GM19452 (cell line): ENCODE data around the gene DMGDH.
A peak's percentile ranks its signal among the peaks of the same experiment; 100 is the strongest.

Source experiments
- ATAC-seq: cut with Tn5 transposase; IDR thresholded peaks from one replicate; pipeline ENCODE4 v1.9.1; 2021; ENCODE audit not compliant: unreplicated experiment

DMGDH gene

GRCh38 chr5:78979909-78980308, 89.6 kb downstream of the DMGDH start:
- no peak for ATAC-seq

DNA sequence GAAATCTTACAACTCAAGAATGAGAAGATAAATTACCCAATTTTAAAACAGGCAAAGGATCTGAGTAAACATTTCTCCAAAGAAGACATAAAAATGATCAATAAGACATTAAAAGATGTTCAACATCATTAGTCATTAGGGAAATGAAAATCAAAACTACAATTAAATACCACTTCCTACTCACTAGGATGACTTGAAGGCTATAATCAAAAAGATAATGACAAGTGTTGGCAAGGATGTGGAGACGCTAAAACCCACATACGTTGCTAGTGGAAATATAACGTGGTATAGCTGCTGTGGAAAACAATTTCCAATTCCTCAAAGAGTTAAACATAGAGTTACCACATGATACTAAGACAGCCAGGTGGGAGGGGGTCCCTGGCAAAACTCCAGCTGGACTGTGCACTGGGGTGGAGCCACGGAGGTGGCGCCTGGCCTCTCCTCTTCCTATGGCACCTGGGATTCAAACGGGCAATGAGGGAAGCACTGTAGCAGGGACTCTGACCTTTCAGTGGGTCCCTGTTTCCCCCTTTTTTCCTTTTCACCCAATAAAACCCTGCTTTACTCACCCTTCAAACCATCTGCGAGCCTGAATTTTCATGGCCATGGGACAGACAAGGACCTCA, 90.2 kb downstream of the DMGDH start:
- no peak for ATAC-seq

GRCh38 chr5:78975035-78975434, 94.4 kb downstream of the DMGDH start:
- no peak for ATAC-seq

GRCh38 chr5:78974601-78975000, 94.9 kb downstream of the DMGDH start:
- no peak for ATAC-seq

DNA sequence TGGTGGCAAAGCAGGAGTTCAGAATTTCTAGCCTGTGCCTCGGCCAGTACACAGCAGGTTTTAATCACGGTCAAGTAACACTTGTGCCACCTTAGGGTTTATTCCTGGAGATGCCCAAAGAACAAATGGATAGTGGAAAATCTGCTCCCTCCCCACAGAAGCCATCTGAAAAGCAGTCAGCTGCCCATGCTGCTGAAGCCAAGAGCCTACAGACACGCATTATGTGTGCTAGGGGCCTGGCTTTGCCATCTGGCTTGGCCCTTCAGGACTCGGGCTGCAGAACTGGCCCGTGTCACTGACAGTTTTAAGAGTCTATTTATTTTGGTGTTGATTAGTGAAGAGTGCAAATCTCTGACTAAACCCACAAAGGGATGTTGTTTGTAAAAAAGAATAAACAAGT, 95.5 kb downstream of the DMGDH start:
- no peak for ATAC-seq

GRCh38 chr5:78972654-78973428, 96.6 kb downstream of the DMGDH start:
- no peak for ATAC-seq

- ATAC-seq, result no peak
These were observed 97.5 kb downstream of the DMGDH start for GRCh38 chr5:78971998-78972397.

GRCh38 chr5:78968781-78969180, 100.7 kb downstream of the DMGDH start:
- no peak for ATAC-seq

- ATAC-seq, result no peak
These were observed 104.6 kb downstream of the DMGDH start for GRCh38 chr5:78964889-78965288.

DNA sequence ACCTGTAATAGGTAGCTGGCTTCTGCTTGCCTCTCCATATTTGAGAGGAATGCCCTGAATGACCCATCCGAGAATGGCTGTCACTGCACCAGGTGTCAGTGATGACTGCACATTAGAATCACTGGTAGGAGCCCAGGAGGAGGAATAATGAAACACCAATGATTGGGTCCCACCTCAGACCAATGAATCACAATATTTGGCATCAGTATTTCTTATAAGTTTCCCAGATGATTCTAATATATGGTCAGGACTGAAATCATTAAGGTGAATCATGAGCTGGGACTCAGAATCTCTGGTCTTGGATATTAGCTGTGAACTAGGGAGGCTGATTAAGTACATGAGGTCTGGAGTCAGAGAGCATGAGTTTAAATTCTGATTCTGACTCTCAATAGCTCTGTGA, 107.7 kb downstream of the DMGDH start:
- no peak for ATAC-seq

- no peak for ATAC-seq
These were observed 109.7 kb downstream of the DMGDH start for GRCh38 chr5:78959767-78960166.

GRCh38 chr5:78958672-78959445, 110.6 kb downstream of the DMGDH start:
- no peak for ATAC-seq

GRCh38 chr5:78956901-78957300, 112.6 kb downstream of the DMGDH start:
- ATAC-seq, result no peak

DNA sequence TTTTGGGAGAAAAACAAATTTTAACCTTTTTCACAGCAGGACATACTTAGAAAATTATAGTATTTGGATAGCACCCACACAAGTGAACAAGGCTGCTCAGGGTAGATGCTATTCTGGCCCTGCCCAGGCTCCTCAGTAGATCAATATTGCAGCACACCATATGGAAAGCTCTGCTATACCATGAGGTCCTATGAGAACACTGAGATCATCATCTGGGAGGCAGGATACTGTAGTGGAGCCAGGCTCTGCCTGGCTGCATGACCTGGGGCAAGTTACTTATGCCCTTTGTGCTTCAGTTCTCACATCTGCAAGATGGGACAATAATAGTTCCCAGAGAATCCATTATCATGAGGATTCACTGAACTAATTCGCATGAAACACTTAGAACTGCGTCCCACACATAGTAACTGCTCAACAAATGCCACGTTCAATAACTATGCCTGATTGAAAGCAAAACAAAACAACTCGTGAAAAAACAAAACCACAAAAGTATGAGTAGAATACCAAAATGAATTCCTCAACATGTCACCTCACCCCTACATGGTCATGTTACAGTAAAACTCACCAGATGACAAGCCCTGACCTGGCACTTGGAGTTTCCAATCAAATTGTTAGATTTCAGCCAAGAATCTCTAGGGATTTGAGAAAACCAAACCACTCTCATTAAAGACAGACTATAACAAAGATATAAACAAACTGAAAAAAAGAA, 116.2 kb downstream of the DMGDH start:
- ATAC-seq, result peak; percentile 69
